HG03139 (cell line): ENCODE data around the gene TMEM119.
"Not testable (repeated sequence)": the region's sequence is repeated elsewhere in the genome, so short reads cannot be mapped to it uniquely, and the experiment has no call there.

Experiments
- ATAC-seq: cut with Tn5 transposase; IDR thresholded peaks from one replicate; pipeline ENCODE4 v1.9.1; 2021; ENCODE audit not compliant: unreplicated experiment

TMEM119 gene

GRCh38 chr12:108635201-108635996, 37.5 kb upstream of the TMEM119 start:
- ATAC-seq = peak; percentile 47

GRCh38 chr12:108634341-108634751, 36.5 kb upstream of the TMEM119 start:
- no peak for ATAC-seq

GRCh38 chr12:108633534-108634248, 35.8 kb upstream of the TMEM119 start, which contains the start of gene SELPLG:
TSS of gene SELPLG (minus strand) at chr12:108633894. CDS start at chr12:108624307, 9,587 bp downstream.
- ATAC-seq = peak; percentile 39

GRCh38 chr12:108633081-108633533, 35.2 kb upstream of the TMEM119 start:
- ATAC-seq = no peak

DNA sequence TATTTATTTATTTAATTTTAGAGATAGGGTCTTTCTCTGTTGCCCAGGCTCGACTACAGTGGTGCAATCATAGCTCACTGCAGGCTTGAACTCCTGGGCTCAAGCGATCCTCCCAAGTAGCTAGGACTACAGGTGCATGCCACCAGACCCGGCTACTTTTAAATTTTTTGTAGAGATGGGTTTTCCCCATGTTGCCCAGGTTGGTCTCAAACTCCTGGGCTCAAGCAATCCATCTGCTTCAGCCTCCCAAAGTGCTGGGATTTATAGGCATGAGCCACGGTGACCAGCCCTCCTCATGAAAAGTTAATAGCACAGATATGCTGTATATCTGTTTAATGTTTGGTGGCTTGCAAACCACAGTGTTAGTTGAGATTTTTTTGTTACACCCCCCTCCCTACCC, 33.4 kb upstream of the TMEM119 start:
- not testable (repeated sequence) for ATAC-seq

GRCh38 chr12:108630481-108631207, 32.8 kb upstream of the TMEM119 start:
- ATAC-seq = no peak

DNA sequence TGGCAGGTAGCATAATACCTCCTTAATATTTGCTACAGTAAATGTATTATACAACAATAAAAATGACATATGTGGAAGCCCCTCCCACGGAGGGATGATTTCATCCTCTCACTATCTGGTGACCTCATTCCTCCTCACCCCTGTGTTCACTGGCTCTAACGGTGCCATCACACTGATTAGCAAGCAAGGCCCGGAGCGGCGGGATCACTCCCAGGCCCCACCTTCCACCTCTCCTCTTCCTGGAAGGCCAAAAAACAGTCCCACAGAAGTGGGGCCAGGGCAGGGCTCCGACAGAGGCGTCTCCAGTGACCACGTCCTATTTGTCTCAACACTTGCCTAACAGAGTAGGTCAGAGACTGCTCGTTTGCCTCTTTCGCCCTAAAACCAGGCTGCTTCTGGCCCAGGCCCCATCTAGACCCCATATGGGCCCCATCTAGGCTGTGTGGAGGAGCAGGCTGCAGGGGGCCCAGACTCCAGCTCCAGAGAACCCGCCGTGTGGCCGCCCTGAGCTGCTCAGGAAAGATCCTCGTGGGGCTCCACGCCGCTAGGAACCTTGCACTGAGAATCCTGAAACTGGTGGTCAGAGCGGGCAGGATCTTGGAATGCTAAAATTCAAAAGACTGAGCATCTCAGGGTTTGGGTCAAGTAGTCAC, 32.1 kb upstream of the TMEM119 start:
- ATAC-seq = no peak

DNA sequence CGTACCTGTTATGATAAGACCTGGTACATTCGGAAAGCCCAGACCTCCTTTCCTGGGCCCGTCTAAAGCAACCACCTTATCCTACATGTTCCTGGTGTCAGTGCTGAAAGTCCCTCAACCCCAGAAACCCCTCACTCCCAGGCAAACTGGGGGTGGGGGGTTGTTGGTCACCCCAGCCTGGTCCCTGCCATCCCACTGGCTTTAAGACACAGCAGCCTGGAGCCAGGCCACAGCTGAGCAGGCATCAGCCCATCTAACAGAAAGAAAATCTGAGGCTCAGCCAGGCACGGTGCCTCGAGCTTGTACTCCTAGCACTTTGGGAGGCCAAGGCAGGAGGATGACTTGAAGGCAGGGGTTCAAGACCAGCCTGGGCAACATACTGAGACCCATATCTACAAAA, 31.3 kb upstream of the TMEM119 start:
- ATAC-seq = no peak

DNA sequence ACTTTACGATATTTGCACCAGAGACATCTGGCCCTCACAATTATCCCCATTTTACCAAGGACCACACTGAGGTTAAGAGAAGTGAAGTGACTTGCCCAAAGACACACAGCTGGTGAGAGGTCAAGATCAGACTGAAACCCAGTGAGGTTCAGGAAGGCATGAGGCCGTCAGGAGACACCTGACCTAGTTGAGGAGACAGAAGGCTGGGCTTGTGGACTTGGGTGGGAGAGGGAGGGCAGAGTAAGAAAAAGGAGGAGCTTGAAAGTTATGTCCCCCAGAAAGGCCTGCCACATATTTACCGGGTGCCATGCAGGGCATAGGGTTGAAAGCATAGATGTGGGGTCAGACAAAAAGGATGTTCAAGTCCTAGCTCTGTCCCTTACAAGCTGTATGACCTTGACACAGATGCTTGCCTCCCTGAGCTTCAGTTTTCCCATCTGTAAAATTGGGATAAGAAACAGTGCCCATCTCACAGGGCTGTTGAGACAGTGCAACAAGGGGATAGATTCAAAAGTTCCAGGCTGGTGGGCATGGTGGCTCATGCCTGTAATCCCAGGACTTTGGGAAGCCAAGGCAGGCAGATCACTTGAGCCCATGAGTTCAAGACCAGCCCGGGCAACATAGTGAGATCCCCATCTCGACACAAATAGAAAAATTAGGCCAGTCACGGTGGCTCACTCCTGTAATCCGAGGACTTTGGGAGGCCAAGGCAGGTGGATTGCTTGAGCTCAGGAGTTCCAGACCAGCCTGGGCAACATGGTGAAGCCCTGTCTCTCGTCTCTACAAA, 29.4 kb upstream of the TMEM119 start:
- no peak for ATAC-seq

- ATAC-seq = no peak
Observed at GRCh38 chr12:108625228-108625627, 27.3 kb upstream of the TMEM119 start.

DNA sequence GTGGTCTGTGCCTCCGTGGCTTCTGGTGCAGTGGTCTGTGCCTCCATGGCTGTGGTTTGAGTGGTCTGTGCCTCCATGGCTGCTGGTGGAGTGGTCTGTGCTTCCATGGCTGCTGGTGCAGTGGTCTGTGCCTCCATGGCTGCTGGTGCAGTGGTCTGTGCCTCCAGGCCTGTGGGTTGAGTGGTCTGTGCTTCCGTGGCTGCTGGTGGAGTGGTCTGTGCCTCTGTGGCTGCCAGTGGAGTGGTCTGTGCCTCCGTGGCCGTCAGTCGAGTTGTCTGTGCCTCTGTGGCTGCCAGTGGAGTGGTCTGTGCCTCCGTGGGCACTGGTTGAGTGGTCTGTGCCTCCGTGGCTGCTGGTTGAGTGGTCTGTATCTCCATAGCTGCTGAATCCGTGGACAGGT, 25.7 kb upstream of the TMEM119 start:
- ATAC-seq = no peak

GRCh38 chr12:108622921-108623514, 25.1 kb upstream of the TMEM119 start:
- no peak for ATAC-seq

DNA sequence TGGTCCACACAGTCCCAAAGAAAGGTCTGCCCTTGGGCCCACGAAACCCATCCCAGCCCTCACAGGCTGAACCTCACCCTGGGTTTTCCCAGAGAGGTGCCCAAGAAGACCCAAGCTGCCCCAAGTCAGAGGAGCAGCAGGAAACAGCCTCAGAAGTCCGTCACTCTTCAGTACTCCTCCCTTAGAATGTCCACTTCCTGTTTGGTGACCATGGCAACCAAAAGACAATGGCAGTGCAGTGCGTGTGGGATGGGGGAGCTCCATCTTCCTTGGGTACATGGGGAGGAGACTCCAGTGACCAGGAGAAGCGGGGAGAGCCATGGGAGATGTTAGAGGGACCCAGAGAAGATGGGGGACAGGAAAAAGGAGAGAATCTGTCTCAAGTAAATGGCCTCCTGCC, 24.5 kb upstream of the TMEM119 start:
- ATAC-seq = no peak

DNA sequence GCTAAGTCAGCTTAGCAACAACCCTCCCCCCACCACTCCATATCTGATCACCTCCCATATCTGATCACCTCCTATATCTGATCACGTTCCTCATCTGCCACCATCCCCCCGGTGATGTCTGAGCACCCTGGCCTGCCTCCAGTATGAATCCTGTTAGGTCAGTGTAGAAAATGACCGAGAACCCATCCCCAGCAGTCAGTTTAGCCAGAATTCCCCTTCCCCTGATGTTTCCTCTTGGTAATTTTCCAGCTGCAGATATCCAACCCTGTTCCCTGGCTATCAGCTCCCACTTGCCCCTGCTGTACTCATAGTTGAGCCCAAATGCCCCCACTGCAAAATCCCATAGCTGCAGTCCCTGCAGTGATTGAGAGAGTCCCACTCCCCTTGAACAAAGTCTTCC, 23.3 kb upstream of the TMEM119 start:
- no peak for ATAC-seq

DNA sequence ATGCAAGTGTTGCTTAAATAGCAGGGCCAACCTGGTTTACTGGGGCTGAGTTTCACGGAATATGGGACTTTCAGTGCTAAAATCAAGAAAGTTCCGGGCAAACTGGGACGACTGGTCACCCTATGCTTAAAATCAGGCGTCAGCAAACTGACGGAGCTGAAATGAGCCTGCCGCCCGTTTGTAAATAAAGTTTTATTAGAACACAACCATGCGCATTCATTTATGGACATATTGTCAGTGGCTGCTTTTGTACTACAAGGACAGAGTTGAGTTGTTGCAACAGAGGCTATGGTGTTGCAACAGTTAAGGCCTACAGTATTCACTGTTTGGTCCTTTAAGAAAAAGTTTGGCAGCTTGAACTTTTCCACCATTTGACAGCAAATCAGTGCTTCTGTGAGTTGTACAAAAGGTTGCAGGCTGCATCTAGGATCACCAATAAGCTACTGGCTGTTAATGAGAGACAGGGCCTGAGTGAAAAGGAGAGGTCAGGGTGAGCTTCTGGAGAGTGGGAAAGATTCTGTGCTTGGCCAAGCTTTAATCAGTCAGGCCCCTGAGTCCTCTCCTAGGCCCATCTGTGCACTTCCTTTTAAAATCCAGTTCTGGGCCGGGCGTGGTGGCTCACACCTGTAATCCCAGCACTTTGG, 22.5 kb upstream of the TMEM119 start:
- no peak for ATAC-seq

DNA sequence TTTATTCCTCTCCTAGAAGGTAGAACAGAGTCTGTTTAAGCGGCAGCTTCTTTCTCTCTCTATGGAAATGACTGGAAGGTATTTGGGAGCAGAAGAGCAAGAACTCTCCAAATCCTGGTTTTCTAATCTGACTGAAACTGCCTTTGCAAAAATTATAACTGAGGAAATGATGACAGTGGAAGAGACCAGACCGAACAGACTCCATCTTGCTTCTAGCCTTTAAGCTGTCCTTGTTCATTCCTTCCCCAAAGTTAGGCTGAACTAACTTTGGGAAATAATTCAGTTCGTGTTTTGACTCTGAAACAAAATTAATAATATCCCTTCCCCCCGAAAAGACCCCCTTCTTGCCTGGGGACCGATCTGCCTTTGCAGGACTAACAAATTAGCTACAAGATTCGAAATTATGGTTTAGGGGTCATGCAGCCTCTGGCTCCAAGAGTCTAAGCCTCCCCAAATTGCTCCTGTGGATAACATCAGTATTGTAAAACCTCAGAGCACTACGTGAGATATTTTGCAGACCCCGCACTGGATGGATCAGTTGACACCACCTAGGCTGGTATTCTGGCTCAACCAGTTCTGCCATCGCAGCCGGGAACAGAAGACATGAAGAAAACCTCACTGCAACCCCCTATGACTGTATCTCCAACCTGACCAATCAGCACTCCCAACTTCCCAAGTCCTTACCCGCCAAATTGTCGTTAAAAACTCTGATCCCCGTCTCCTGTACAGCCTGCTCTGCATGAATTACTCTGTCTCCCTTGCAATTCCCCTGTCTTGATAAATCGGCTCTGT, 21.7 kb upstream of the TMEM119 start:
- ATAC-seq = no peak

DNA sequence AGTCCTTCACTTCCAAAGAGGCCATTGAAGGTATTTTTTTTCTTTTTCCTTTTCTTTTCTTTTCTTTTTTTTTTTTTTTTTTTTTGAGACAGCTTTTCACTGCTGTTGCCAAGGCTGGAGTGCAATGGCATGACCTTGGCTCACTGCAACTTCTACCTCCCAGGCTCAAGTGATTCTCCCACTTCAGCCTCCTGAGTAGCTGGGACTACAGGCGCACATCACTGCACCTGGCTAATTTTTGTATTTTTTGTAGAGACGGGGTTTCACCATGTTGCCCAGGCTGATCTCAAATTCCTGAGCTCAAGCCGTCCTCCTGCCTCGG, 21.0 kb upstream of the TMEM119 start:
- ATAC-seq = not testable (repeated sequence)

GRCh38 chr12:108618079-108618952, 20.4 kb upstream of the TMEM119 start:
- ATAC-seq = peak; percentile 39
